GM19238 (cell line): ENCODE measurements around the gene NPB.

Experiments used
- DNase-seq: peaks from one replicate; pipeline ENCODE4 v3.0.0; 2011; ENCODE audit warnings: low spot score; ENCODE audit not compliant: insufficient read length

Gene NPB

DNA sequence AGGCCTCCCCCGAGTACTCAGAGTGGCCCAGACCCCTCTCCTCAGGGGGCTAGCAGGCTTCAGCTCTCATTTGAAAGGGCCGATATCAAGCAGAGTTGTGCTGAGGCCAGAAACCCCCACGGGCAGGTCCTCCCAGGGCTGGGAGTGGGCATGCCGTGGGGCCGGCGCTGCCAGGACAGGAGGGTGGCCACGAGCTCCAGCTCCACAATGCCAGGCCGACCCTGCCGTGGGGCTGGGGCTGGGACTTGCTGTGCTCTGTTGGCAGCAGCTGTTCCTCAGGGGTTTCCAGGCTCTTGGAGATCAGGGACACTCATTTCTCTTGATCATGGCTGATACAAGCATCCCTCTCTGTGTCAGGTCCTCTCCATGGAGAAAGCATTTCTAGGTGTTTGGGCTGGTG is 3.2 kb upstream of the NPB start:
- DNase-seq: no peak

DNA sequence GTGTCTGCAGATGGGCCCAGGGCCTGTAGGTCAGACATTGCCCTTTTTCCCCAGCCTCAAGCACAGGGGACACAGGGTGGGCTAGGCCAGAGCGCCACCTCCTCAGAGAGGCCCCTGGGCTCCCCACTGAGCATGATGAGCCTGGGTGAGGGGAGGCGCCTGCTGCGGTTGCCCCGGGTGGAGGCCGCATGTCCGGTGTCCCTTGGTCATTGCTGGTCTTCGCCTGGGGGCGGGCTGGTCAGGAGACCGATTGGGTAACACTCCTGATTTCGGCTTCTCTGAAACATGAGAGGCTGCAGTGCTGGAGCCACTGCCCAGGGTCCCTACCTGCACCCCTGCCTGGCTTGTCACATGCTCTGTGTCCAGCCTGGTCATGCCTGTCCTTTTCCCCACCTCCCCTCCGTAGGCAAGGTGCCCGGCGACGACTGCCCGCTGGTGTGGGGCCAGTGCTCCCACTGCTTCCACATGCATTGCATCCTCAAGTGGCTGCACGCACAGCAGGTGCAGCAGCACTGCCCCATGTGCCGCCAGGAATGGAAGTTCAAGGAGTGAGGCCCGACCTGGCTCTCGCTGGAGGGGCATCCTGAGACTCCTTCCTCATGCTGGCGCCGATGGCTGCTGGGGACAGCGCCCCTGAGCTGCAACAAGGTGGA is 2.4 kb upstream of the NPB start:
- DNase-seq: no peak

DNA sequence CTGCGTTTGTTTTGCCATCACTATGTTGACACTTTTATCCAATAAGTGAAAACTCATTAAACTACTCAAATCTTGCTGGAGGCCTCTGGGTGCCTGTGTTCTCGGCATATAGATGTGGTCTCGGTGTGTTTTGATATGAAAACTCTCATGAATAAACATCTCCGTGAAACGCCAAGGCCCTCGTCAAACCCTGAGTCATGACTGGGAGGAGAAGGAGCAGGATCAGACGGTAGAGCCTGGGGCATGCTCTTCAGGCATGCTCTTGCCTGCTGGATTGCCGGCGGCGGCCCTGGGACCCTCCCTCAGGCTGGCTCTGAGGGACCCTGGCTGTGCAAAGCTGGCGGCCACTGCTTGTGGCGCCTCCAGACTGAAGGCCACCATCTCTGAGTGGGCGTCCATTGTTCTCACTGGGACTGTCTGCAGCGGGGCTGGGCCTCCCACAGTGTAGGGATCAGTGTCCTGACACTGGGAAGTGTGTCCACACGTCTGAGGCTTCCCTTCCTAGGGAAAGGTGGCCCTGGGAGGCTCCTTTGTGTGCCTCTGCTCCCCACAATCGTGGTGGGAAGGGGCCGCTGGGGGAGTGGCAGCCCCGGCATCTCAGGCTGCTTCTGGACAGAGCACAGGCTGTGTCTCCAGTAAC is 1.7 kb upstream of the NPB start:
- no peak for DNase-seq

DNA sequence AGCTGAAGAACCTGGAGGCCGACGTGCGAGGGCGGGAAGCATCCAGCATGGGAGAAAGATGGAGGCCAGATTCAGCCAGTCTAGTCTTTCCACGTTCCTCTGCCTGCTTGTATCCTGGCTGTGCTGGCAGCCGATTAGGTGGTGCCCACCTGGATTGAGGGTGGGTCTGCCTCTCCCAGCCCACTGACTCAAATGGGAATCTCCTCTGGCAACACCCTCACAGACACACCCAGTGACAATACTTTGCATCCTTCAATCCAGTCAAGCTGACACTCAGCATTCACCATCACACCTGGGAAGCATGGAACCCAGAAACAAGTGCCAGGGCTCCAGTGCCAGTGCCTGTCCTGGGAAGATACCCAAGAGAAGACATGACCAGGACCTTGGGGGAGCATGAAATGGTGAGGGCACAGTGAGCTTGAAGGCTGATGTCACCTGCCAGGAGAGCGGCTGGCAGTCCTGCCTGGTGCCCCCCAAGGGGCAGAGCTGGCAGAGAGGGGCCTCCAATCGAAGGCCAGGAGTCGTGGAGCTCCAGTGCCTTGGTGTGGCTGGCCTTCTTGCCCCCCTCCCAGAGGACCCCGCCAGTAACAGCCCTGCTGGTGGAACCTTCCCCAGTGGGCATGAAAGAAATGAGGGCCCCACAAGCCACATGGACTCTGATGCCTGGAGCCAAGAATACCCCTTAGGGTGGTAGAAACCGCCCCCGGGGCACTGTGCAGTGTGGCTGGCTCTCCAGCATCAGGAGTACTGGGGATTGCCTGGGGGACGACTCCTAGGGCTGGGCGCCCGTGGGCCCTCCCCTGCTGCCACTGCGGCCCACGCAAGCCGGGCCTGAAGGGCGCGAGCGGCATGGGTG is 643 bp upstream of the NPB start:
- DNase-seq: no peak

DNA sequence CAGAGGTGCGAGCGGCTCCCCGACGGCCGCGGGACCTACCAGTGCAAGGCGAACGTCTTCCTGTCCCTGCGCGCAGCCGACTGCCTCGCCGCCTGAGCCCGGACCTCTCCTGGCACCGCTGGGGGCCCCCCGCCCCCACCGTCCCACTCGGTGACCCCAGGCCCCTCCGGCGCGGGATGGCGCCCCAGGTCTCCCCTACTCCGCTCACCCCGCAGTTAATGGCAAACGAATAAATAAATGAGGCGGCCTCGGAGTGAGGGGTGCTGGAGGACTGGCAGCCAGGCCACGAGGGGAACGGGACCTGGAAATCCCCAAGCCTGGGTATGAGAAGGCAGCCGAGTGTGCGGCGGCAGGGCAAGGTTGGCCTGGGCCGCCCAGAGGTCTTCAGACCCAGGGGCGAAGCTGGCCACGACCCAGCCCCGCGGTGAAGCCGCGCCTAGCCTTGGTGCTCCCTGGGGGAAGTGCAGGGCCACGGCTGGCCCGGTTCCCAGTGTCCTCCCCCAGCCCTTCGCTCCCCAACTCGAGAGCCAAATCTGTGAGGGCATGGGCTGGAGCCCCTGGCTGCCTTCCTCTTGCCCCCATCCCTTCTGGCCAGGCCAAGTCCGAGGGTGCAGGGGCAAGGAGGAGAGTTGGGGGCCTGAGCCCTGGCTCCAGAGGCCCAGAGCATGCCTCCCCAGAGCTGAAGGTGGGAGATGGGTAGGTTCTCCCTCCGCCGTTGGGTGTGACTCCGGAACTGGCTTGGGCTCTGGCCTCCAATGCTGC is 796 bp downstream of the NPB start:
- no peak for DNase-seq

DNA sequence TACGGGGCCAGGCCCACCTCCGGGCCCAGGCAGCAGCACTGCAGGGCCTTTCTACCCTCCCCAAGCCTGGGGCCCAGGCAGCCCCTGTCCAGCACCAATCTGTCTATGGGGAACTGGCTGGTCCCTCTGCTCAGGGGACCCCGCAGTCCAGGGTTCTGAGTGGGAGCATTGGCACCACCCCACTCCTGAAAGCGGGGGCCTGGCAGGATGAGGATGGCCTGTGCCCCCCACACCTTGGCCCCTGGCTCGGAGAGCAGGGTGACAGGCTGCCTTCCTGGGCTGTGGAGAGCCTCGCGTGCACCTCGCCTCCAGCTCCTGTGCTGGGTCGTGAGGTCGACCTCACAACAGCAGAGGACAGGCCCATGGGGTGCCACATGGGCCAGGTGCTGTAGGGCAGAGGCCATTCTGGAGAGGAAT is 1.4 kb downstream of the NPB start:
- no peak for DNase-seq

DNA sequence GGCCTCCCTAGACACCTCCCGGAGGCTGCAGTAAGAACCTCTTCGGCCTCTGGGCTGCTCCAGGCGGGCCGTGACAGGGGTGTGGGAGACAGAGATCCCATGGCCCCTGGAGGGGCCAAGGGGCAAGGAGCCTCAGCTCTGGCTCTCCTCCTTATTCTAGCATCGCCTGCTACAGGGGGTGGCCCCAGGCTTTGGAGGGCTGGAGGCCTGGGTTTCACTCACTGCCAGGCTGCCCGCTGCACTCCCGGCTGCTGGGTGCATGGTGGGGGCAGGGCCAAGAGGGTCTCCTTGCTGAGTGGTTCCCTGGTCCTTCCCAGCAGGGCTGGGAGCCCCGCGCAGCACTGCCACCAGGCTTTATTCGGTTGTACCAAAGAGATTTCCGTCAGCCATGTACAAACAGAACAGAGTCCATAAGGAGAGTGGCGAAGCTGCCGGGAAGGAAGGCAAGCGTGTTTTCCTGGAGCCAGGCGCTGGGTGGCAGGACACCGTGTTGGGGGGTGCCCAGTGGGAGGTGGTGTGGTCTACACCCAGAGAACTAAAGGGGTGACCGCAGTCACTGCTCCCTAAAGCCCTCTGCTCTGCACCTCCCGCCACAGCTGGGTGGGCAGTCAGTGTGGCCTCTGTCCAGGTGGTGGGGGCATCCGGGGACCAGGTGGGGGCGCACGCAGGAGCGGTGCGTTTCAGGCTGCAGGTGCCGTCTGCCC is 2.0 kb downstream of the NPB start:
- DNase-seq: no peak

DNA sequence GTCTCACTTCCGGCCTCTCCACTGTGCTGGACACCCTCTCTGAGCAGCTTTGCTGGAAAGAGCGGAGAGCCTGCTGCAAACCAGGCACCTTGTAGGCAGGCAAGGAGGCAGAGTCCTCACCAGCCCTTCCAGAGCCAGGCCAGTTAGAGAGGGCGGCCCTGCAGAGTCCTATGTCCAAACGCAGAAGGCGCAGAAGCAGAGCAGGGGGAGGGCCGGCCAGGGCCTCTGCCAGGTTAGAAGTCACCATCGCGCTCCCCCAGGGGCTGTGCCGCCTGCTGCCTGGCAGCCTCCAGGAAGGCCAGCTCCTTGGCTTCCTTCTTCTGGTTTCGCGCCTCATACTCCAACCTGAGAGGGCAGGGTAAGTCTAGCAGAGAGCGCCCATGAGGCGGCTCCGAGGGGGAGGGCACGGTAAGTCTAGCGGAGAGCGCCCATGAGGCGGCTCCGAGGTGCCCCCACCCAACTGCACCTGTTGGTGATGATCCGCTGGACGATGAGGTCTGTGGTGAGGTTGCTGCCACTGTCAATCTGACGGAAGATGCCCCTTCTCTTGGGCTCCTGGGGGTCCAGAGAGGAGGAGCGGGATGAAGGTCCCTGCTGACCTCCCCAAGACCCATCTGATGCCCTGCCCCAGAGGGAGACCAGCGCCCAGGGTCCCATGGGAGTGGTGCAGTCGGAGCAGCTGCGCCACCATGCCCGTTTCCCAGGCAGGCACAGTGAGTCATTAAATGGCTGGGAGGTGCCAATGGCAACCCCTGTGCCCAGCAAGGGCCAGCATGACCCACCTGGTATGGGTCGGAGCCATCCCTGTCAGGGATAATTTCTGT is 2.8 kb downstream of the NPB start:
- no peak for DNase-seq

DNA sequence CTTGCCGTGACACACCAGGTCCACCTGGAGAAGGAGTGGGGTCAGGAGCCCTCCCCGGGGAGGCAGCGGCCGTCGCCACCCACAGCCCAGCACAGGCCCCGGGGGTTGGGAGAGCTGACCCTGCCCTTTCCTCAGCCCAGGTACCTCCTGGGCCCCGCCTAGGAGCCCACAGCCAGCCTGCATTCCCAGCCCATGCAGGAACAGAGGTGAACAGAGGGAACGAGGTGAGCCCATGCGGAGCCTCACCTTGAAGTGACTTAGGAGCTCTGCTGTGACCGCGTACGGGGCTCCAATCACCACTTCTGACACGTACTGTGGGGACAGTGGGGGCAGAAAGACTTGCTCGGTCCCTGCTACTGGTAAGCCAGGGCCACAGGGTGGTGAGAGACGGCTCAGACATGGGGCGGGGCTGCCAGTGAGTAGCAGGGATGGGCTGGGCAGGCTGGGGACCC is 3.4 kb downstream of the NPB start:
- DNase-seq: no peak

DNA sequence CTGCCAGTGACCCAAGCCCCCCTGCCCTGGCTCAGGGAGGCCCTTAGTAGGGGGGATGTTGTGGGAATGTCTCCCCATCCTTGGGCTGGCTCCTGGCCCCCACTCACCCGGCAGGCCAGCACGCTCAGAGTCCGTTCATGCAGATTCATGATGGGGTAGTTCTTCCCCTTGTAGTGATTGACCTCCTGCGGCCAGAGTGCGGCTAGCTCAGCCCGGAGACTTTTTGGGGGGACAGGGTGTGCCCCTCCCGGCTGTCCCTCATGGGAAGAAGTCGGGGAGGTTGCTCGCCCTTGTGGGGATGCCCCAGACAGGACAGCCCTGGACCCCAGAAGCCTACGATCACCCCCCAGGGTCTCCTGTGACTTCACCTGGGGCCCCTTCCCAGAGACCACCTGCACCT is 4.0 kb downstream of the NPB start:
- DNase-seq: no peak

DNA sequence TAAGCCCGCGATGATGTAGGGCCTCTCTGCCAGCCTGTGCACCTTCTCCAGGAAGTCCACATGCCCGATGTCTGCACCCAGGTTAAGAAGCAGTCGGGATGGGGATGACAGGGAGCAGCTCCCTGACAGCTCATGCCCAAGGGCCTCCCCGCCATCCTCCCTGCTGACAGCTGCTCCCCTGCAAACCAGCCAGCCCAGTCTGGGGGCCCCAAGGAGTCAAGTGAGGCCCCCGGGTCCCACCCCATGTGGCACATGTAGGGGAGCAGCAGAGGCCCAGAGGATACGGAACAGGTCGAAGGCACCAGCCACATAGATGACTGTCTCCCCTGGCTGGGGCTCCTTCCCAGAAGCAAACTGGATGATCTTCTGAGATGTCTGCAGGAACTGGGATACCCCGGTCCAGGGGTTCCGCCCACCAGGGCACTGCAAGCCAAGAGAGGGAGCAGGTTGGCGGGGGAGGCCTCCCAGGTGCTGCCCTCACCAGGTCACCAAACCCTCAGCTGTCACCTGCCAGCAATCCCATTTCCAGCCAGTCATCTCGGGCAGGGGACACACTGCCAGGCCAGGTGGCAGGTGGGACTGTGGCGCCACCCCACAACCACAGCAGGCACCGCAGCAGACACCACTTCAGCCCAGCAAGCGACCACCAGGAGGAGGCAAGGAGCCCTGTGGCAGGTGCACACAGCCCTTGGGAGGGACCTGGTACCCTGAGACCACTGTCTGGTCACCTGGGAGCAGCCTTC is 4.6 kb downstream of the NPB start:
- DNase-seq: no peak

DNA sequence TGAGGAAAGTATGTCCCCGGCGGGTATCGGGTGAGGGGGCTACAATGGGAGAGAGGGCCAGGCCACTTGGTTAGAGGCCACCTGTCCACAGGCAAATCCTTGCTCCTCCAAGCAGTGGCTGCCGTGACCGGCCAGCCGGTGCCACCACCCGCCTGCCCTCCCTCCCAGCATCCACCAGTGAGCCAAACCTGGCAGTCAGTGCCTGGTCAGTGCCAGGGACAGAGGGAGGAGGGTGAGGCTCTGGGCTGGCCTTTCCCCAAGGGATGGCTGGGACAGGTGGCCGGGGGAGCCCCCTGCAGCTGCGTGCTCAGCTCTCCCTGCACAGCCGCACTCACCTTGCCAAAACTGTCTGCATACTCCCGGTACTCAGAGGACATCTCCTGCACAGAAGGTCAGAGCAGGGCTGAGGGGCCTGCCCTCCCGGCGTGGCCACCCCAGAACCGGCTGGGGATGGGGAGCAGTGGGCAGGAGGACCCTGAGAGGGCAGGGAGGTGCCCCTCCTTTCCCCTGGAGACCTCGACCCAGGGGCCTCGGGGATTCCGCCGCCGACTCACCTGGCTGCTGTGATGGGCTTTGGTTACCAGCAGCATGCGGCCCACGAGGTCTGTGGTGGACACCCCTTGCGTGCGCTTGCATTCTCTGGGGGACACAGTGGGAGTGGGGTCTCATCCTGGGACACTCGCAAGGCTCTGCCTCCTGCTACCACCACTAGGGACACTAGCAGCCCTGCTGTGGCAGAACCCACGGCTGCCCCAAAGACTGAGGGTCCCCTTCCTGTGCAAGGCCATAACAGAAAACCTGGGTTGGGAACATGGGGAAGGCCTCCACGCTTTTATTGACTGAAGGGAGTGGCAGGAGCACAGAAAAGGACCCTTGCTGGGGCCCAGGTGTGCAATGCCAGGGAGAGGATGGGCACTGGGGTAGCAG is 5.4 kb downstream of the NPB start:
- no peak for DNase-seq

DNA sequence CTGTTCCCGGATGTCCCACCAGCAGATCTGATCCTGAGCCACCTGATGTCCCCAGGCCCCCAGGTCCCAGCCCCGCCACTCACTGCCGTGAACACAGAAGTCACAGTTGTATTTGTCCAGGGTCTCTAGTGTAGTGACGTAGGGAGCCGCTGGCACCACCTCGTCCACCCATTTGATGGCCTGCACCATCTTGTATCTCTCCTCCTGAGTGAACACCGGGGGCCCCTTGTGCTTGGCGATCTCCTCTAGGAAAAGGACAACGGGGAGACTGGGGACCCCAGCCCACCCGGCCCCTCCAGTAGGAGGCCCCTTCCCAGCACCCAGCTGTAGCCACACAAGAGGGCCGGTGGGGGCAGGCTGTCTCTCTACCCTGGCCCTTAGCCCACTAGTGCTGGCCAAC is 6.8 kb downstream of the NPB start:
- no peak for DNase-seq

DNA sequence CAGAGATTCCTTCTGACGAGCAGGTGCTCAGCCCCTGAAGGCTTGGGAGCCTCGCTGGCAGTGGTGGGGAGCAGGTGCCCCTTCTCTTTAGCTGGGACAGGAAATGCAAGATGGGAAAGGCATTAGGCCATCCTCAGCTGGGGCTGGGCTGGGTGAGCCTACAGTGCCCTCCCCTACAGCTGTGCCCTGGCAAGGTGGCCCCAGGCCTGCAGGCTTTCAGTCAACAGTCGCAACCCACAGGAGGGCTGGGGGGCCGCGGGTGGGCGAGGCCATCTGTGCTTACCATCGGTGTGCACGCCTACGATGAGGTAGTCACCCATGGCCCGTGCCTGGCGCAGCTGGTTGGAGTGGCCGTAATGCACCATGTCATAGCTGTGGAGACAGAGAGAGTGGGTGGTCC is 7.2 kb downstream of the NPB start:
- no peak for DNase-seq

DNA sequence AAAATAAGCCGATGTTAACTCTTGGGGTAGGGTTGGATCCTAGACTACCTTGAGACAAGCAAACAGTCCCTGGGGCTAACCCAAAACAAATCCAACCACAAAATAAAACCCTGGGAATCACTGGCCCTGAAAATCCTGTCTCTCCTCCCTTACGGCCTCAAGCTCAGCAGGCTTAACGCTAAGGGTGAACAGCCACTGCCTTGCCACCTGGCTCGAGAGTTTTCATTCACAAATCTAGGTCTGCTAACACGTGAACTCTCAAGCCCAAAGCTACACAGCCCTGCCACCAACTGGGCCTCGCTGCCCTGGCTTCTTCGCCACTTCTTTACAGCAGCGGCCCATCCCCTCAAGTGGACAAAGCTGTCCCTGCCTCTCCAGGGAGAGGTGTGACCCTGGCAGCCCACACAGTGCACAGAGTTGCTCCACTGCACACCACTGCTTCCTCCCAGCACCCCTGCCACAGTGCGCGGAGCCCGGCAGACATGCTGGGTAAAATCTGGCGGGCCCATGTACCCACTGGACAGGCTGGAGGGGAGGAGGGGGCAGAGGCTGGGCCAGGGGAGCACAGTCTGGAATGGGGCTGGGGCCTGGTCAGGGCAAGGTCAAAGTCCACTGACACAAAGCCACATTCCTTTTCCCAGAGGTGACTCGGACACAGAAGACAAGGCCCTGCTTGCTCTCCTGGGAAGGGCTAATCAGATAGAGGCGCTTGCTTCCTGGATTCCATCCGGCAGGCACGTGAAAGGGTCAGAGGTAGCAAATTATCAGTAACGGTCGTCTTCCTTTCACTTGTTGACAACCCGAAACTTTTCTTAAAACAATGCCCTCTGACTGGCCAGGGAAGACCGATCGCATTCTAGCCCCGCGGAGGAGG is 8.2 kb downstream of the NPB start:
- no peak for DNase-seq

DNA sequence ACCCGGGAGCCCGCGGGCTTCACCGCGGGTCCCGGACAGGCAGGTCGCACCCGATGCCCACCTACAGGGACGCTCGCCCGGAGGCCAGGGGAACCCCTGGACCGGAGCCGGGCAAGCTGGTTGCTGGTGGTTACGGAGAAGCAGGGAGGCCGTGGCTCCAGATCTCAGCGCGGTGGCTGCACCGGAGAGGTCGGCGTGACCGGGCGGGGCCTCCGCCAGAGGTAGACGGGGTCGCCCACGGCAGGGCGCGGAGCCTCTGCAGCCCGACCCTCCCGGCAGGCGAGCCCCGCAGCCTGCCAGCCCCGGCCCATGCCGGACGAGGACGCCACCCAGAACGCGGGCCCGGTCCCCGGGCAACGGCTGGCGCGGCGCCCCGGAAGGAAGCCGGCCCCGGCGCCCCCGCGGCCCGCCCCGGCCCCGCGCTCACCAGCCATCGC is 8.8 kb downstream of the NPB start:
- no peak for DNase-seq

DNA sequence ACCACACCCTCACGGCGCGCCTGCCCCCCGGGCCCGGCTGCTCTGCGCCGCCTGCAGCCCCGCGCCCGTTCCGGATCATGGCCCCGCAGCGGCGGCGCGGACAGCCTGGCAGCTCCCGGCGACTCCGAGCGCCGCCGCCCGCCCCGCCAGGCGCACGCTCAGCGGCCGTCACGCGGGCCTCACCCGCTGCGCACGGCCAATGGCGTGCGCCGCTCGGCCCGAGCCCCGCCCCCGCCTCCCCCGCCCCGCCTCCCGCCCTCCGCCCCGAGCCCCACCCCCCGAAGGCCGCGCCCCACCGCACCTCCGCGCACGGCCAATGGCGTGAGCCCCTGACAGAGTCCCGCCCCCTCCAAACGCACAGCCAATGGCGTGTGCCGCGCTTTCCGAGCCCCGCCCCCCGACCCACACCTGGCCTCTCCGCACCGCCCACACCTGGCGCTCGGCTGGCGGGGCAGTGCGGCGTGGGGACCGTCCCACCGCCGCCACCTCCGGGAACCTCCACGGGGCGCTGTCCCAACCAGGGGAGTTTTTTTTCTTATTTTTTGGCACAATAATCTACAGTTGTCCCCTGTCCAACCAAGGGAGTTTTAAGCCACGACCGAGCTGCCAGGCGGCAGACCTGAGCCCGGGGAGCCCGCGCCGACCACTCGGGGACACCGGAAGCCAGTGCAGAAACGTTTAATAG is 9.4 kb downstream of the NPB start, which contains the start of gene PCYT2:
PCYT2 (minus strand) TSS at position 123 of the 685 bp plus-strand sequence; CDS start at position 79, 44 bp downstream.
- peak; percentile 100 for DNase-seq
